Glomerular visceral epithelial cell (primary cell): ENCODE data around the gene TM9SF2.
"Not testable (repeated sequence)": the region's sequence is repeated elsewhere in the genome, so short reads cannot be mapped to it uniquely, and the experiment has no call there.

Experiments used
- DNase-seq: peaks from one replicate; pipeline ENCODE4 v3.0.0-alpha.2; 2016; ENCODE audit errors: extremely low spot score

TM9SF2 gene, protein sequence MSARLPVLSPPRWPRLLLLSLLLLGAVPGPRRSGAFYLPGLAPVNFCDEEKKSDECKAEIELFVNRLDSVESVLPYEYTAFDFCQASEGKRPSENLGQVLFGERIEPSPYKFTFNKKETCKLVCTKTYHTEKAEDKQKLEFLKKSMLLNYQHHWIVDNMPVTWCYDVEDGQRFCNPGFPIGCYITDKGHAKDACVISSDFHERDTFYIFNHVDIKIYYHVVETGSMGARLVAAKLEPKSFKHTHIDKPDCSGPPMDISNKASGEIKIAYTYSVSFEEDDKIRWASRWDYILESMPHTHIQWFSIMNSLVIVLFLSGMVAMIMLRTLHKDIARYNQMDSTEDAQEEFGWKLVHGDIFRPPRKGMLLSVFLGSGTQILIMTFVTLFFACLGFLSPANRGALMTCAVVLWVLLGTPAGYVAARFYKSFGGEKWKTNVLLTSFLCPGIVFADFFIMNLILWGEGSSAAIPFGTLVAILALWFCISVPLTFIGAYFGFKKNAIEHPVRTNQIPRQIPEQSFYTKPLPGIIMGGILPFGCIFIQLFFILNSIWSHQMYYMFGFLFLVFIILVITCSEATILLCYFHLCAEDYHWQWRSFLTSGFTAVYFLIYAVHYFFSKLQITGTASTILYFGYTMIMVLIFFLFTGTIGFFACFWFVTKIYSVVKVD

DNA sequence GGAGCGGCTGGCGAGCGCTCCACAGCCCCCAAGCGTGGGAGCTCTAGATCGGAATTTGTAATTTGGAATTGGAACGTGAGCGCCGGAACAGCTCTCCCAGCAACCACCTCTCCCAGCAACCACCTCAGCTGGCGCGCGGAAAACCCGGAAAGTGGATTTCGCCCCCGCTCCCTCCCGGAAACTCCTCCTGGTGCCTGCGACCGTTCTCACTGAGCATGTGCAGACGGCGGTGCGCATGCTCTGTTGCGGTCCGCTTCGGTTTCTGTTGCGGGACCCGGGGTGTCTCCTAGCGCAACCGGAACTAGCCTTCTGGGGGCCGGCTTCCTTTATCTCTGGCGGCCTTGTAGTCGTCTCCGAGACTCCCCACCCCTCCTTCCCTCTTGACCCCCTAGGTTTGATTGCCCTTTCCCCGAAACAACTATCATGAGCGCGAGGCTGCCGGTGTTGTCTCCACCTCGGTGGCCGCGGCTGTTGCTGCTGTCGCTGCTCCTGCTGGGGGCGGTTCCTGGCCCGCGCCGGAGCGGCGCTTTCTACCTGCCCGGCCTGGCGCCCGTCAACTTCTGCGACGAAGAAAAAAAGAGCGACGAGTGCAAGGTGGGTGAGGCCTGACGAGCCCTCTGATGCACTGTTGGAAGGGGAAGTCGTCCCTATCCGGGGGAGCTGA lies at the start of gene TM9SF2:
Gene TM9SF2 (plus strand): TSS at position 289 of the 664 bp plus-strand sequence. CDS start 135 bp downstream, at position 424.
- DNase-seq: peak; percentile 98

DNA sequence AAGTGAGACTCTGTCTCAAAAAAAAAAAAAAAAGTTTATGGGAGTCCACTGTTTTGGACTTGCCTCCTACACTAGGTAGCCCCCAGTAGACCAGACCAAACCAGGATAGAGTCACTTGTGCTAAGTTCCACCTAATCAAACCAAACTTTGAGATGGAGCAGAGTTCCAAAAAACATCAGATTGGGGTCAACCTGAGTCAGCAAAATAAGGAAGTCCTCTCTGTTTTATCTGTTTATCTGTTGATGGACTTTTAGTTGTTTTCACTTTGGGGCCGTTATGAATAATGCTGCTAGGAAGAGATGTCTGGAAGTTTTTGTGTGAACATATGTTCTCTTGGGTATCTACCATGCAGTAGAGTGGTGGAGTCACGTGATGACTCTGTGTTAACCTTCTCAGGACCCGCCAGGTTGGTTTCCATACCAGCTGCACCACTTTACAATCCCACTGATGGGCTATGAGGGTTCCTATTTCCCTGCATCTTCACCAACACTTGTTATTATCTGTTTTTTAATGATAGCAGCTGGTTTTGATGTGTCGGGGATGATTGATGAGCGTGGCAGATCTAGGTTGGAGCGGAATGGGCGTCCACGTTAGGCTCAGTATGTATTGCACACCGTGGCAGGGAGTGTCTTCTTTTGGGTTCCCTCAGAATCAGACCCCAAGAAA lies 46.6 kb upstream of the TM9SF2 start:
- no peak for DNase-seq

DNA sequence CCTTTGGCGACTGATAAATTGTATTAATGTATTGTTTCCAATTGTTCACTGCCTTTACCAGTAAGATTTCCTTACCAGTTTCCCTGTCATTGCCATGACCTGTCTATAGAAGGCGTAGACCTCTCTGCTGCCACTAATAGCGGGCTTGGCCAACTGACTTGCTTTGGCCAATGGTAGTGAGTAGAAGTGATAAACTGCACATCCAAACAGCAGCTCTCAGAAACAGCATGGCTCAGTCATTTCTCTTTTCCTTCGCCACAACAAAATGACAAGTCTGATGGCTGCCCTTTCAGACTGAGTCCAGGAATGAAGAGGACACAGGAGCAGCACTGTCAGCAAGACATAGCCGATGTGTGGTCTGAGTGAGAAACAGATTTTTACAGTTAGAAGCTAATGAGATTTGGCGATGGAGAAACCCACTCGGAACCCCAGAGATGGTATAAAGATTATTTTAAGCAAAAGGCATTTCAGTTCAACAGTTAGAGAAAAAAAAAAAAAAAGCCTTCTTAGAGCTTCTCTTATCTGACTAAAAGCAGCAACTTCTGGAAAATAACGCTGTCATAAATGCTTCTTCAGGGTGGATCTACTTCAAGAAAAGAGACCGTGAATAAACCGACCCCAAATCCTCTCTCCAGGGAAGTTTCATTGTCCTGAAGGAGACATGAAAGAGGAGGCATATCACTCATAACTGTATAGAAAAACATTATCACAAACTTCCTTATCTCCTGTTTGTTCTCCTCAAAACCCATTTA lies 42.0 kb upstream of the TM9SF2 start:
- no peak for DNase-seq

DNA sequence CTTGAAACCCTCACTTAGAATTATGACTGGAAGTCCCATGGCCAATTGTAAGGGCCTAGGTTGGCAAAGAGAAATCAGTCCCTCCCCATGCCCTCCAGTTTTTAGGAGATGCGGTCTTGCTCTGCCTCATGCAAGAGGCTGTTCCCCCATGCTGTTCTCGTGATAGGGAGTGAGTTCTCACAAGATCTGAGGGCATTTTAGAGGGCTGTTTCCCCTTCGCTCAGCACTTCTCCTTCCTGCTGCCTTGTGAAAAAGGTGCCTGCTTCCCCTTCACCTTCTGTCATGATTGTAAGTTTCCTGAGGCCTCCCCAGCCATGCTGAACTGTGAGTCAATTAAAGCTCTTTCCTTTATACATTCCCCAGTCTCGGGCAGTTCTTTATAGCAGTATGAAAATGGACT lies 40.5 kb upstream of the TM9SF2 start:
- not testable (repeated sequence) for DNase-seq

DNA sequence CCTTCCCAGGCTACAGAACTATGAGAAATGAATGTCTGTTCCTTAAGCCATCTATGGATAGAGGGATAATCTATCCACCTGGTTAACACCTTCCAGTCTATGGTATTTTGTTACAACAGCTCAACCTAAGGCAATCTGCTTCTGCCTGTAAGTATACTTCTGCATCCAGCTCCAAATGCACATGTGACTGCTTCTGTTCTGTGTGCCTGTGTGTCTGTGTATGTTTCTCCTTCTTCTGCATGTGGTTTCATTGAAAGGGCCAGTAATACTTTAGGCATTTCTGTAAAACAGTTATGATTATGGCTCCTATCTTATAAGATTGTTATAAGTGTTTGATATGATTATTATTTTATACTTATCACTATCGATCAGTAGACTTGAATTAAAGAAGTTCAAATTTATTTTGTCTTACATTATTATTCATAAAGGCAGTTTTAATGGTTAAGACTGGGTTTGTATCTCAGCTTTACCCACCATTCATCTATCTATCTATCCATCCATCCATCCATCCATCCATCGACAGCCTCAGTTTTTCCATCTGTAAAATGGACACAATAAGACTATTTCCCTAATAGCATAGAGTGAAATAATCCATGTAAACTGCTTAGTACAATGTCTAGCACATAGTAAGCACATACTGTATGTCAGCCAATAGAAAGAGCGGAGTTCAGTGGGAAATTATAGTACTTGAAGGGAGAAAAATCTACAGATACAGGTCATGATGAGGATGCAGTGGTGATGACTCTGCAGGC lies 37.5 kb upstream of the TM9SF2 start:
- DNase-seq: no peak

DNA sequence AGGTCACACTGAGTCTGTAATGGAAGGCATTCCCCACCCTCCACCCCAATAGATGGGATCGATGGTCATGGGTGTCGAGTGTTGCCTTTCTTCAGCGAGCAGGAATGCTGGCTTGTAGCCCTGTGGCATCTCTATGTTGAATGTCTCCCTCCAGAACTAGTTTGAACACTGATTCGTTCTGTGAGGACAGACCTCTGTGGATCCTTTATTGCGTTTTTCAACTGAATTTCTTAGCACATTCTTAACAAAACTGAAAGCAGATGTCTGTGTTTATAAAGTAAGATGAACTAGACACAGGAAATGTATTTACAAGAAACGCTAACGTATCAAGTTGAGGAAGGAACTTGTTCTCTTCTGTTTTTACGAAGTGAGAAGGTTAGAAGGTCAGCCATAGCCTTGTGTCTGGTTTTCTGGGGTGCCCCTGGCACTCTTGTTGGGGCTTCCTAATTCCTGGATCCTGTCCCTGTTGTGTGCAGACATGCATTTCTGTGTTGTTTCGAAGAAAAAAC lies 36.8 kb upstream of the TM9SF2 start:
- no peak for DNase-seq

DNA sequence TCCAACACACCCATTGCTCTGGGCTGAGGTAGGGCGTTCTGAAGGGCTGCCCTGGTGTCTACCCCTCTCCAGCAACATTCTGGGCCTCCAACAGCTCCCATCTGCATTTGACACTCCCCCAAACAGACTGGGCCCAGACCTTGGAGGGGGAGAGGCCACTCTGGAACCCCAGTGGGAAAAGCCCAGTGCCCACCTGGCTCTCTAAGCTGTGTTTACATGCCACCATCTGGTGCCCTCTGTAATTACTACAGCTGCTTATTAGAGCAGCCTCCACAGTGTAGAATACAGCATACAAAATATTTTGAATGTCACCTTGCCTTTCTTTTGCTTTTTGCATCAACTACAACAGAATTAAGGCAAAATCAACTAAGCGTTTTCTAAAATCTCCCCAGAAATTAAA lies 35.8 kb upstream of the TM9SF2 start:
- DNase-seq: no peak

DNA sequence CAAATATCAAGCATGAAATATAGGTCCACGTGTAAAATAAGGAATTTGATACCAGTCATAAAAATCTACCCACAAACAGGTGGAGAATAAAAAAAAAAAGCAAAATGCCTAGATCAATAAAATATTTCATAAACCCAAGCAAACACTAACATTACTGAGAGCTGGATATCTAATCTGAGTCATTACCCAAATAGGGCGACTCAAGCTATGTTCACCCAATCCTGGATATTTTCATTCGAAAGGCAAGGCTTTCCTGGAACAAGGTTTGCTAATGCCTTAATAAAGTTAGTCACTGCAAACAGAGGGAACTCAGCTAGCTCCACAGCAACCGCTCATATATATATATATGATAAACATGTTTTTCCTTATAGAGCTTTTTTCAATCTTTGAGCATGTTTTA lies 33.5 kb upstream of the TM9SF2 start:
- DNase-seq: no peak

DNA sequence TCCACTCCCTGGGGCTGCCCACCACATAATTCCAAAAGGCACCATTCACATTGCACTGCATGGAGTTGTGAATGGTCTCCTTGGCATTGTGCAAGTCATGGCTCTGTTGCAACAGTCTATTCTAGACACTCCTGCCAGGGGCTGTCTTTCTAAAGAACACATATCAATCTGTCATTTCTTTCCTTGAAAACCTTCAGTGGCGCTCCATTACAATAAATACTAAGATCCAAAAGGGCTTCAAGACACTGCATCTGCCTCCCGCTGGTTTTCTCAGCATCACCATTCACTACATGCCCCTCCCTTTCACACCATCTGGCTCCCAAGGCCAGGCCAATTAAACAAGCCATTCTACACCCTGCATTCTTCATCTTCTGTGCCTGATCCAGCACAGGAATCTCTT lies 32.2 kb upstream of the TM9SF2 start:
- no peak for DNase-seq

DNA sequence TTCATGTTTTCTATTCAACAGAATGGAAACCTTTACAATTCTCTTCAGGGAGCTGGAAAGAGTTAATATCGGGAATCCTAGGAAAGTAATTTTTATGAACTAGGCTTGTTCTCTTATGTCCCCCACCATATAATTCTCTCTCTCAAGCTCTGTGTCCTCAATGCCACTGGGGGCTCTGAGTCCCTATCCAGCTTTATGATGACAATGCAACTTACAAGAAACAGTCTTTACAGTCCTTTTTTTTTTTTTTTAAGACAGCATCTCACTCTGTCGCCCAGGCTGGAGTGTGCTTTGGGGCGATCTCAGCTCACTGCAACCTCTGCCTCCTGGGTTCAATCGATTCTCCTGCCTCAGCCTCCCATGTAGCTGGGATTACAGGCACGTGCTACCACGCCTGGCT lies 31.2 kb upstream of the TM9SF2 start:
- no peak for DNase-seq

DNA sequence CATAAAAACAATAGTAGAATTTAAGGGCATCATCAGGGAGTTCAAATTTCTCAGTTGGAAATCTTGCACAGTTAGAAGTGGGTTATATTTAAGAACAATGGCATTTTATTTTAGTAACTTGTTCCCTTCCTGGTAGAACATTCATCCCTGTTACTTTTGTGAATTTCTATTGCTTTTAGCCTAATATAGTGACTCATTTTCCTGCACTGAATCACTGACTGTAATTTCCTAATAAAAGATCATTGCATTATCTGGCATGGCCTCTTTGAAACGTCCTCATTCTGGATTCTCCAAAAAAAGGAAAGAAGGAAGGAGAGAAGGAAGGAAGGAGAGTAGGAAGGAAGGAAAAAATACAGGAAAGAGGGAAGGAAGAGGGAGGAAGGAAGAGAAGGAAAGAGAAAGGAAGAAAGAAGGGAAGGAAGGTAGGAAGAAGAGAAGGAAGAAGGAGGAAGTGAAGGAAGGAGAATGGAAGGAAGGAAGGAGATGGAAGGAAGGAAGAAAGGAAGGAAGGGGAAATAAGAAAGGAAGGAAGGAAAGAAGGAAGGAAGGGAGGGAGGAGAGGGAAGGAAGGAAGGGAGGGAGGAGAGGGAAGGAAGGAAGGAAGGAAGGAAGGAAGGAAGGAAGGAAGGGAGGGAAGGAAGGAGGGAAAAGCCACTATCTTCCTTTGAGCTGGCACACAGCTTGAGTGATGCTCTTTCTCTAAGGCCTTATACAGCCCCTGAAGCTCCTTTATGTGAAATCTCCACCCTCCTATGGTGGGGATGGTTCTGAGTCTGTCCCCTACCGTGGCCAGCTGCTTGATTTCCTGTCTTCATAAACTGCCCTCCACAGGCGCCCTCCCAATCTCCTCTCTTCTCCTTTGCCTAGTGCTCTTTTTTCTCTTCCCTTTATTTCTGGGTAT lies 29.8 kb upstream of the TM9SF2 start:
- DNase-seq: no peak

DNA sequence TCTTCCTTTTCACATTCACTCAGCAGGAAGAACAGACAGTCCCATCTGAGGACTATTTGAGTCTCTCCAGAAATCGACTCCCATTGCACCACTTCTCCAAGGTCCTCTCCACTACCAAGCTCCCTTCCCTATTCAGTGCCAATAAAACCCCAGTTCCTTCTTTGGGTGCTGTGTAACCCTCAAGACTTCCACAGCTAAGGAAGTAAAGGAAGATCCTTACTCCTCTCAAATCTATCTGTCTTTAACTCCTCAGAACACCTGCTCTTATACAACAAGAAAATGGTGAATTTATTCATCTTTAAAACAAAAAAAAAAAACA lies 29.2 kb upstream of the TM9SF2 start:
- DNase-seq: no peak

DNA sequence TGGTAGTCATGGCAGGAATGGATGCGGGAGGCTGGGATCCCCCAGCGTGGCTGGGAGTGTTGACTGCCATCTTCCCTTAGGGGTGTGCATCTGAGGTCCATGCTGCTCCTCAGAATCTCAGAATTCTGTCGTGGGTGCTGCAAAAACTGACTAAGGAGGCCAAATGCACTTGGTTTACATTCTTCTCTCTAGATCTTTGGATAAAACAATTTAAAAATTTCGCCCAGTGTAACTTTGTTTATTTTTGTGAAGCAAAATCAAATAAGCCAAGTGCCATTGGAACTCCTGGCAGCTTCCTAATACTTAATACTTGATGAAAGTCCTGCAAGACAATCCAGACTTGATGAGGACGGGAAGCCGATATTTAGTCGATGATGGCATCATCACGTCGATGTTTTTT lies 27.8 kb upstream of the TM9SF2 start:
- DNase-seq: no peak

DNA sequence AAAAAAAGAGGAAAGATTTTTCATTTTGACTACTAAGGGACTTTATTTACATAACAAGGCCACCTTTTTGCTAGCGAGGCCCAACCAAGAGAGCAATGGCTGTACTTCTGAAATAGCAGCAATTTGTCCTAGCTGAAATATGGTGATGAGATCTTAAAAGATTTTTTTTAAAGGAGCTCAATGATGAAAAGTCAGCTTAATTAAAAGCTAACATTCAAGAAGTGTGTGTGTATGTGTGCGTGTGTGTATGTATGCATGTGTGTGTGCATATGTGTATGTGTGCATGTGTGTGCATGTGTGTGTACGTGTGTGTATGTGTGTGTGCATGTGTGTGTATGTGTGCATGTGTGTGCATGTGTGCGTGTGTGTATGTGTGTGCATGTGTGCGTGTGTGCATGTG lies 24.6 kb upstream of the TM9SF2 start:
- no peak for DNase-seq

DNA sequence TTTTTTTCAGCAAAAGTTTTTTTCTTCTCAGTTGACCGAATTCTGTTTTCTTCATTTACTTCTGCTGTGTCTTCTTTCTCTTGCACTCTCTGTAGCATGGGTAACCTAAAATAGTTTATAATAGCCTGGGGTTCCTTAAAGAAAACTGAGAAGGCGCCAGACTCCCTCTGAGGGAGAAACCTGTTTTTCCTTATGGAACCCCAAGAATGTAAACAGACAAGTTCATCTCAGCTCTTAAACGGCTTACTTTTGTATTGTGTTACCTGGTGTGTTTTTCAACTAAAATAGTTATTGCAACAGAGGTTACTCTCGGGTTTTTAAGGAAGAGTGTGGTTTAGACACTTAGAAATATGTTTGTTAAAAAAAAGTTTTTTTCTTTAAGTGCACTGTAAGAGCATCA lies 23.8 kb upstream of the TM9SF2 start:
- DNase-seq: no peak

DNA sequence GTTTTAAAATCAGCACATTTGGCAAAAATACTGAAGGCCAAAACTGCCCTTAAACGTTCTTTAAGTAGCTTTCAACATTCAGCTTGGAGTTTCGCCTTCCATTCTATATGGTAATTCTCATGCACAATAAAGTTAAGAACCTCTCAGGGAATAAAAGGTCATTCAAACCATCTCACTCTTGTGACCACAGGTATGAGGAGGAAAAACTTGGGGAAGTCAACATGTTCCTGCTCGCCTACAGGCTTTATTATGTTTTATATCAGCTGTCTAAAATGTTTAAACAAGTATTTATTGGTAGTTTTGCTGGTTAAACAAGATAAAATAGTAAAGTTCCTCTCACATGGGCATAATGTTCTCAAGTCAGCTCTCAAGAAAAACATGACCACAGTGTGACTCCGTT lies 19.9 kb upstream of the TM9SF2 start:
- no peak for DNase-seq

DNA sequence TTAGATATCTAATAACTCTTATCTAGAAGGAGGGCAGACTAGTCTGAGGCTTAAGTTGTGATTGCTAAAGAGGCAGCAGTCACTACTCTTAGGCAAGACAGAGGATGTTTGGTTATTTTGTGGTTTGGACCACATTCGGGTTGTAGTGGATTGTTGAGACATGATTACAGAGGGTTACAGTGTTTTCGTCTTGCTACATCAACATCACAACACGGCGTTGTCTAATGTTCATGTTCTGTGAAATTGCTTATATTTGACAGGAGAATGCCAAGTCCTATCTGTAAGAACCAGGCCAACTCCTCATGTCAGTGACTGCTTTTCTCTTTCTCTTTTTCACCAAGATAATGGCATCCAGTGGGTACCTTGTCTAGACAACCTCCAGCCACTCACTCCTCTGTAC lies 16.8 kb upstream of the TM9SF2 start:
- no peak for DNase-seq

DNA sequence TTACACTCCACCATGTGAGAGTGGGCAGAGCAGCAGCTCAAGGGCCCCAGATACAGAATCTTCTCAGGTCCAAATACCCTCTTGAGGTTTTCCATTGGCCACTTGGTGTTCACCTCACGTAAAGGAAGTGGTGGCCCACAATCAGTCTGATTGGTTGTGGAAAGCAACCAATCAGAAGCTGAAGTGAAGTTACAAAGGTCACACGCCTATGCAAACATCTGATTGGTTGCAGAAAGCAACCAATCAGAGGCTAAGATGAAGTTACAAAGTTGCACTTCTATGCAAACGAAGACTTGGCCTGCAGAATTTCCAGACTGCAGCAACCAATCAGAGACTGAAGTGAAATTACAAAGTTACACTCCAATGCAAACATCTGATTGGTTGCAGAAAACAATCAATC lies 14.3 kb upstream of the TM9SF2 start:
- no peak for DNase-seq

DNA sequence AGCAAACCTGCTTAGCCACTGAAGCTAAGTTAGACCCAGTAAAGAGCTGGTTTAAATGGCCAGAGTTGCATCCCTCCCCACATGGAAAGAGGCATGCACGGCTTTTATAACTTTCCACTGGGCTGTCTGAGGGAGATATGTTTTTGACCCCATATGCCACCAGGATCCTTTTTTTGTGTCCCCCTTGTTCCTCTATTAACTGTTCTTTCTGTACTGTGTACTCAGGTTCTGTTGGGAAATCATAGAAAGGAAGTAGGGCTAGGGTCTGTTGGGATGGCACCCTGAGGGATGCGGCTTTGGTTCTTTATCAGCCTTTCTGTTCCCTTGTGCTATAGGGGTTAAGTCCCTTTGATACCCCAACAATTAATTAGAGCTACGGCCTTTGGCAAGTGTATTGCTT lies 12.2 kb upstream of the TM9SF2 start:
- no peak for DNase-seq

DNA sequence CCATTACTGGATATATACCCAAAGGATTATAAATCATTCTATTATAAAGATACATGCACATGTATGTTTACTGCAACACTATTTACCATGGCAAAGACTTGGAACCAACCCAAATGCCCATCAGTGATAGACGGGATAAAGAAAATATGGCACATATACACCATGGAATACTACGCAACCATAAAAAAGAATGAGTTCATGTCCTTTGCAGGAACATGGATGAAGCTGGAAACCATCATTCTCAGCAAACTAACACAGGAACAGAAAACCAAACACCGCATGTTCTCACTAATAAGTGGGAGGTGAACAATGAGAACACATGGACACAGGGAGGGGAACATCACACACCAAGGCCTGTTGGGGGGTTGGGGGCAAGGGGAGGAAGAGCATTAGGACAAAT lies 9.5 kb upstream of the TM9SF2 start:
- DNase-seq: not testable (repeated sequence)
